ENCODE data around the gene PROM2. TPM values are rescaled to one million over a fixed set of nuclear protein-coding genes. Genes with fewer than 3 reads are reported as not detected.

The PROM2 gene
- total RNA-seq, 1 experiment from 2014 or later = 3.1 TPM

GRCh38 chr2:95305380-95306061, 31.3 kb downstream of the PROM2 start:
- H2BK15ac ChIP-seq (ENCODE audit: low read depth, low read length) = no peak overlapping the region
- H3K18ac ChIP-seq (ENCODE audit: insufficient read length, low read depth, low read length) = no peak overlapping the region
- H3K4me1 Mint-ChIP-seq = peaks cover 4 to 11% of the 10 kb centered on the region in 2 experiments
- TF ChIP-seq CTCF (conservative IDR thresholded peaks at IDR 0.05) = no peak
- H3K27ac Mint-ChIP-seq = no peak overlapping the region
- no peak overlapping the region for H2BK12ac ChIP-seq (ENCODE audit: insufficient read length, low read depth, low read length)
- H4K20me1 ChIP-seq (ENCODE audit: control insufficient read depth, insufficient read depth, insufficient read length) = no peaks in the 10 kb centered on the region
- H3K9me3 Mint-ChIP-seq = no peaks in the 10 kb centered on the region; a peak in 1 of 5 replicates
- no peak overlapping the region for H2BK20ac ChIP-seq (ENCODE audit: low read depth, low read length, poor library complexity, severe bottlenecking)
- H3K9me3 ChIP-seq (ENCODE audit: control insufficient read depth, low read depth, low read length) = no peaks in the 10 kb centered on the region
- no peak overlapping the region for H3K56ac ChIP-seq (ENCODE audit: insufficient read length, low read depth, low read length)
- no peak overlapping the region for H3K4me3 Mint-ChIP-seq
- no peak overlapping the region for H3K27ac ChIP-seq (ENCODE audit: insufficient read length, low read depth, low read length)
- no peaks in the 10 kb centered on the region for H3K4me1 ChIP-seq (ENCODE audit: insufficient read depth, low read length)
- no peak overlapping the region for H3T11ph ChIP-seq (ENCODE audit: low read length)
- no peak overlapping the region for H4K91ac ChIP-seq (ENCODE audit: insufficient read length, low read depth, low read length)
- no peak overlapping the region for H3K9ac ChIP-seq (ENCODE audit: extremely low read depth, insufficient read length, low read length)
- no peak for DNase-seq
- no peaks in the 10 kb centered on the region; the same call in 1 of the 2 replicates for H3K27me3 Mint-ChIP-seq (ENCODE audit: low read depth)
- no peaks in the 10 kb centered on the region for H3K27me3 ChIP-seq (ENCODE audit: insufficient read depth, low read length)
- no peak overlapping the region for H4K5ac ChIP-seq (ENCODE audit: insufficient read length, low read depth, low read length)
- H3K79me2 ChIP-seq (ENCODE audit: insufficient read depth, low read length) = no peaks in the 10 kb centered on the region
- no peak overlapping the region for H2BK120ac ChIP-seq (ENCODE audit: low read depth, low read length, poor library complexity, severe bottlenecking)
- no peaks in the 10 kb centered on the region for H3K36me3 Mint-ChIP-seq (ENCODE audit: insufficient read depth in 1 of 3, low read depth in 3 of 3)
- H3K23me2 ChIP-seq (ENCODE audit: insufficient read length, low read depth, low read length, poor library complexity, severe bottlenecking) = no peaks in the 10 kb centered on the region
- H3K4ac ChIP-seq (ENCODE audit: low read depth, low read length) = no peak overlapping the region
- H3K14ac ChIP-seq (ENCODE audit: insufficient read depth, low read length) = no peak overlapping the region
- no CpG with 5 or more reads among the region's 15 CpGs for WGBS (ENCODE audit: extremely low coverage, insufficient read length, low lambda C conversion rate)
- no peaks in the 10 kb centered on the region for H3K79me1 ChIP-seq (ENCODE audit: insufficient read depth, low read depth, low read length, poor library complexity, severe bottlenecking)
- H4K8ac ChIP-seq (replicated peaks; ENCODE audit: insufficient read length, low read depth, low read length) = no peak overlapping the region
- no peak overlapping the region for H2AK5ac ChIP-seq (ENCODE audit: insufficient read length, low read length)
- H2AFZ ChIP-seq (ENCODE audit: low read length) = no peak overlapping the region
- no peak overlapping the region for H2BK5ac ChIP-seq (ENCODE audit: insufficient read length, low read length)
- H3K4me2 ChIP-seq (ENCODE audit: insufficient read depth, insufficient read length, low read length) = no peak overlapping the region
- no peak overlapping the region for H3K23ac ChIP-seq (ENCODE audit: insufficient read length, low read depth, low read length)
